NT2/D1 (cell line): Measurements from ENCODE around the gene EPHA2.
A peak's percentile ranks its signal among the peaks of the same experiment; 100 is the strongest.

Experiments used
- DNase-seq: peaks from one replicate; pipeline ENCODE4 v3.0.0-alpha.2; 2011; ENCODE audit warnings: low read depth, low spot score
- H3K27me3 ChIP-seq: 2 replicates; pipeline ENCODE4 v1.6.0; 2011; ENCODE audit warnings: mild to moderate bottlenecking; ENCODE audit not compliant: insufficient read length, insufficient read depth
- H3K36me3 ChIP-seq: 2 replicates; pipeline ENCODE4 v1.6.1; 2011; ENCODE audit warnings: mild to moderate bottlenecking, low read length, mixed read lengths; ENCODE audit not compliant: insufficient read depth, insufficient read length
- H3K4me1 ChIP-seq: 2 replicates; pipeline ENCODE4 v1.5.1; 2011; ENCODE audit not compliant: insufficient read depth, insufficient read length
- H3K4me3 ChIP-seq: 2 replicates; pipeline ENCODE4 v1.5.1; 2011; ENCODE audit warnings: low read depth; ENCODE audit not compliant: insufficient read length
- H3K9ac ChIP-seq: 2 replicates; pipeline ENCODE4 v1.6.0; 2011; ENCODE audit warnings: low read depth; ENCODE audit not compliant: insufficient read length
- H3K9me3 ChIP-seq: 2 replicates; pipeline ENCODE4 v1.5.1; 2011; ENCODE audit warnings: mild to moderate bottlenecking, low read length; ENCODE audit not compliant: insufficient read depth
- SUZ12 ChIP-seq: IDR thresholded peaks from 2 replicates; pipeline ENCODE4 v1.6.1; 2011; ENCODE audit not compliant: insufficient read length, insufficient read depth; ENCODE audit errors: extremely low read depth
- YY1 ChIP-seq: IDR thresholded peaks from 2 replicates; pipeline ENCODE4 v1.6.1; 2011; ENCODE audit not compliant: insufficient read length, insufficient read depth
- ZNF274 ChIP-seq: IDR thresholded peaks from 2 replicates; pipeline ENCODE4 v1.6.1; 2011; ENCODE audit warnings: mild to moderate bottlenecking, low read depth, low read length

The EPHA2 gene

GRCh38 chr1:16081636-16082035 lies 74.2 kb downstream of the EPHA2 start:
- Histone ChIP-seq H3K9me3 (no peaks in the 10 kb centered on the region), H3K4me3 (no peak overlapping the region), H3K36me3 (no peaks in the 10 kb centered on the region), H3K27me3 (no peaks in the 10 kb centered on the region), H3K9ac (no peak overlapping the region), H3K4me1 (peaks cover 8% of the 10 kb centered on the region)
- no peak for DNase-seq
- no peak for TF ChIP-seq YY1
- no peak for TF ChIP-seq SUZ12
- TF ChIP-seq ZNF274: no peak

GRCh38 chr1:16080422-16081150 lies 75.3 kb downstream of the EPHA2 start:
- Histone ChIP-seq H3K27me3 (no peaks in the 10 kb centered on the region), H3K9me3 (no peaks in the 10 kb centered on the region), H3K4me3 (no peak overlapping the region), H3K9ac (no peak overlapping the region), H3K4me1 (peaks cover 11% of the 10 kb centered on the region), H3K36me3 (no peaks in the 10 kb centered on the region)
- TF ChIP-seq SUZ12 (no peak), YY1 (no peak), ZNF274 (no peak)
- no peak for DNase-seq

- H3K27me3 ChIP-seq: peaks cover 5% of the 10 kb centered on the region
- no peak overlapping the region for H3K4me3 ChIP-seq
- H3K36me3 ChIP-seq: no peaks in the 10 kb centered on the region
- peak; percentile 28 for DNase-seq
- TF ChIP-seq SUZ12 (no peak), YY1 (no peak), ZNF274 (no peak)
- H3K9ac ChIP-seq: peak overlapping the region; percentile 27
- no peaks in the 10 kb centered on the region for H3K9me3 ChIP-seq
- H3K4me1 ChIP-seq: peaks cover 10% of the 10 kb centered on the region
These were observed 76.8 kb downstream of the EPHA2 start for GRCh38 chr1:16078925-16079656.

GRCh38 chr1:16077406-16078245 lies 78.2 kb downstream of the EPHA2 start:
- Histone ChIP-seq H3K9ac (no peak overlapping the region), H3K4me1 (peaks cover 15% of the 10 kb centered on the region), H3K36me3 (no peaks in the 10 kb centered on the region), H3K9me3 (no peaks in the 10 kb centered on the region), H3K27me3 (peaks cover 17% of the 10 kb centered on the region), H3K4me3 (no peak overlapping the region)
- TF ChIP-seq ZNF274 (no peak), YY1 (no peak), SUZ12 (no peak)
- DNase-seq: no peak

GRCh38 chr1:16076865-16077238 lies 79.0 kb downstream of the EPHA2 start:
- H3K4me1 ChIP-seq: peaks cover 20% of the 10 kb centered on the region
- no peak overlapping the region for H3K4me3 ChIP-seq
- H3K27me3 ChIP-seq: peaks cover 25% of the 10 kb centered on the region
- H3K9me3 ChIP-seq: no peaks in the 10 kb centered on the region
- no peaks in the 10 kb centered on the region for H3K36me3 ChIP-seq
- no peak for DNase-seq
- TF ChIP-seq ZNF274: no peak
- TF ChIP-seq YY1: no peak
- no peak for TF ChIP-seq SUZ12
- no peak overlapping the region for H3K9ac ChIP-seq

- Histone ChIP-seq H3K27me3 (peaks cover 31% of the 10 kb centered on the region), H3K36me3 (no peaks in the 10 kb centered on the region), H3K9ac (no peak overlapping the region), H3K4me3 (no peak overlapping the region), H3K4me1 (peaks cover 20% of the 10 kb centered on the region), H3K9me3 (no peaks in the 10 kb centered on the region)
- TF ChIP-seq SUZ12: no peak
- TF ChIP-seq ZNF274: no peak
- no peak for TF ChIP-seq YY1
- no peak for DNase-seq
These were observed 79.6 kb downstream of the EPHA2 start for GRCh38 chr1:16076031-16076864.
